ENCODE data around the gene HS3ST4.

- TF ChIP-seq CTCF (conservative IDR thresholded peaks at IDR 0.05 in 1 of 2, IDR thresholded peaks at IDR 0.05 in 1 of 2; ENCODE audit: low read depth in 1 of 2, low read length in 2 of 2), result no peak
- no peak for TF ChIP-seq EZH2 (IDR thresholded peaks at IDR 0.05; ENCODE audit: low read length, missing control alignments)
Observed at GRCh38 chr16:25817876-25818275, 126.1 kb downstream of the HS3ST4 start.
